GM18502 (cell line): ENCODE measurements around the gene SEC14L1.
A peak's percentile ranks its signal among the peaks of the same experiment; 100 is the strongest.

Experiments
- ATAC-seq: cut with Tn5 transposase; IDR thresholded peaks from one replicate; pipeline ENCODE4 v1.9.1; 2021; ENCODE audit warnings: mild to moderate bottlenecking; ENCODE audit not compliant: unreplicated experiment, poor library complexity

The SEC14L1 gene

DNA sequence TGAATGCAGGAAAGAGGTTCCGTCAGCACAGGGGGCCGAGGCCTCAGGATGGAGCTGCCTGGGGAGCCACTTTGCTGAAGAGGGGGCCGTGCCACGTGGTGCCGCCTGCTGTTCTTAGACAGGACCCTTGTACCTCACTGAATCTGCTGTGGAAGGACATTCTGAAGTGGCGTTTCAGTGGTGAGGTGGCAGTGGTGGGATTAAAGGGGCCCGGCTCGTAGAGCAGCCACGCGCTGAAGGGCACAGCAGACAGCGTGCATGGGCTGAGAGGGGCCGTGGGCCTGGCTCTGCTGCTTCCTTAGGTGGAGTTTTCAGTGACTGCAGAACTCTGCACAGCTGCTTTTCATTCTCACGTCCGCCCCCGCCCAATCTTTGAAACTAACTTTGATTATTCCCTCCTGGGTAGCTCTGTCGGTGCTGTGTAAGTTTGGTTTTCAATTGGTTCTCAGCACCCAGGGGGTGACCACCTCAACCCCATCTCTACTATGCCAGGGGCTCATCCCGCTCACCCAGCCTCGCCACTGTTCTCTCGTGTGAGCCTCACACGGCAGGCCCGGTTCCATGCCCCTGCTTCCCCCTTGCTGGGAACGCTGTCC lies 70.3 kb downstream of the SEC14L1 start:
- ATAC-seq = no peak

DNA sequence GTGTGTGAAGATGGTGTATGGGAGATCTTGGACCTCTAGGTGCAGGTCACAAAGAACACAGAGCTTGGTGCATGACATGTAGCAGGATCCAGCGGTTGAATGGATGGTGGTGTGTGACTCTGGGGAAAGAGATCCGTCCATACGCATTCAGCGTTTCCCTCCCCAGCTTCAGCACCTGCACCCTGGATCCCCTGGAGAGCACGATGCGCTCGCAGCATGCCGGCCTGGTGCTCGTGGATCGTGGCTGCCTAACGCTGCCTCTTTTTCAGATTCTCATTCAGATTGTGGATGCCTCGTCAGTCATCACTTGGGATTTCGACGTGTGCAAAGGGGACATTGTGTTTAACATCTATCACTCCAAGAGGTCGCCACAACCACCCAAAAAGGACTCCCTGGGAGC lies 70.9 kb downstream of the SEC14L1 start:
- no peak for ATAC-seq

DNA sequence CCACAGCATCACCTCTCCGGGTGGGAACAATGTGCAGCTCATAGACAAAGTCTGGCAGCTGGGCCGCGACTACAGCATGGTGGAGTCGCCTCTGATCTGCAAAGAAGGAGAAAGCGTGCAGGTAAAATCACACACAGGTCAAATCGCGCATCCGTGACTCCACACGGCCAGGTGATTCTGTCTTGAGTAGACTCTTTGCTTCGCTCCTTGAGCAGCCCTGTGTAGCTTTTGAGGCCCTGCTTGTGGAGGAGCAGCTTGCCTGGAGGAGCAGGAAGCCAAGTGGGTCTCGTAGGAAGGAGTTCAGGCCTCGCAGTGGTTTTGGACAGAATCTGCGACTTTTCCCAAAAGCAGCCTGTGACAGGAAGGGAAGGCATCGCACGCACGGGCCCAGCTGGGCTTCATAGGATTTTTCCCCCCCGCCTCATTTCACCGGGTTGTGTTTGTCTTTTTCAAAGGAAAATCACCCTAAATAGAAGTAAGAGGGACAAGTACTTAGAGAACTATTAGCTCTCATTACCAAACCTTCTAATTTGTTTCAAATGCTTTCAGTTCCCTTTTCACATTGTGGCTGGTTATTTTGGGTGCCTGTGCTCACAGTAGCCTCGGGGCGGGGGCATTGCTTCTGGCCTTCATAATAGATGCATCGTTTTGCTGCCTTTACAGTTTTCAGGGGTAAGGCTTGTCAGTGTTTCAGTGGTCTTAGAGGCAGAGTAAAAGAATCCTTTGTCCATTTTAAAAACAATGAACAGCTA lies 71.5 kb downstream of the SEC14L1 start:
- peak; percentile 85 for ATAC-seq

DNA sequence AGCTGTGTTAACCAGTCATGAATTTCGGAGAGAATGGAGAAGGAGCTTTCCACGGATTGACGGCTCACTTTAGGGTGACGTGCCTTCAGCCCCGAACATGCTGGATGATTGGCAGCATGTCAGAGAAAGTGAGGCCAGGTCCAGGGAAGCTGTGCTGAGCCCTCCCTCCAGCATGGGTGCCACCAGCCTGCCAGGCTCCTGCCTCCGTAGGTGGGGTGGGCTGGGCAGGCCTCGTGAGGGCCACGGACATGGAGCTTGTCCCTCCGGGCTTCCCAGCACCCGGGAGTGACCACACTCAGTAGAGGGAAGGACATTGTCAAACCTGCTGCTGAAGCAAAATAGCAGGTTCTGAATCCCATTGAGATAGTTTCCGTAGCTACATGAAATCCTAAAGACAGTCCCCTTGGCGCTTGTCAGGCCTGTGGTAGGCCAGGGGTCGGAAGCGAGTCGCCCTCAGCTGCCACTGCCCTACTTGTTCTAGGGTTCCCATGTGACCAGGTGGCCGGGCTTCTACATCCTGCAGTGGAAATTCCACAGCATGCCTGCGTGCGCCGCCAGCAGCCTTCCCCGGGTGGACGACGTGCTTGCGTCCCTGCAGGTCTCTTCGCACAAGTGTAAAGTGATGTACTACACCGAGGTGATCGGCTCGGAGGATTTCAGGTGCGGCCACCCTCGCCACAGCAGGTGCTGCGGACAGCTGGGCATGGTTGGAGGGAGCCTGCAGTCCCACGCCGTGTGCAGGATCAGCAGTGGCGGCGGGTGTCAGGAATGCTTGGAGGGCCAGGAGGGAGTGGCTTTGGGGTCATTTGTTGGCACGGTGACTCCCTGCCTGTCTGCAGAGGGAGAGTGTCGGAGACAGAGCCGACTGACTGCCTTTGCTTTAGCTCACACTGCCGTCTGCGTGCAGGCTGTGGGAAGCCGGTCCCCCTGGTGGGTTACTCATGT lies 72.3 kb downstream of the SEC14L1 start:
- ATAC-seq = no peak

DNA sequence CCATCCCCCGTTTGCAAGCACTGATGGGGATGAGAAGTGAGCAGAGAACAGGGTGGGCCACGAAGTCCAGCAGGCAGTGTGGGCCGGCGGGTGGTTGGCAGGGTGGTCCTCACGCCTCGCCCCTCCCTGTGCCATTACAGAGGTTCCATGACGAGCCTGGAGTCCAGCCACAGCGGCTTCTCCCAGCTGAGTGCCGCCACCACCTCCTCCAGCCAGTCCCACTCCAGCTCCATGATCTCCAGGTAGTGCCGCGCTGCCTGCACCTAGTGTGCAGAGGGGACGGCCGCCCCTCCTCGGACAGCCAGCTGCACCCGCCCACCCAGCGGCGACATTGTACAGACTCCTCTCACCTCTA lies 73.0 kb downstream of the SEC14L1 start:
- ATAC-seq = no peak

DNA sequence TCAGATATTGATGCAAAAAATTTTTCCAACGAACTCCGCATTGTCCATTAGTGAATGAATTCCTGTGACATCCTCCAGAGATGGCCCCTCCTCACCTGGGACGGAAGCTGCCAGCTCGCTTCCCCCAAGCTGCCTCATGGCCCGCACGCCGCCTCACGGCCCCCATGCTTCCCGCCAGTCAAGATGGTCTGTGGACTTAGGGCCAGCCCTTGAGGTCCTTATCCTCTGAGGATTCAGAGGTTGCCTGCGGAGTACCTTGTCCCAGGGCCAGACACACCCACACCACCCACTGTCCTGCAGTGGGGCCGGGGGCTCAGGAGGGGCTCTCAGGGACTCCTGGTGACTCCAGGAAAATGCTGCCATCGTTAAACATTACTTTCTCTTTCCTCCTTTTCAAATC lies 73.6 kb downstream of the SEC14L1 start:
- ATAC-seq = no peak

DNA sequence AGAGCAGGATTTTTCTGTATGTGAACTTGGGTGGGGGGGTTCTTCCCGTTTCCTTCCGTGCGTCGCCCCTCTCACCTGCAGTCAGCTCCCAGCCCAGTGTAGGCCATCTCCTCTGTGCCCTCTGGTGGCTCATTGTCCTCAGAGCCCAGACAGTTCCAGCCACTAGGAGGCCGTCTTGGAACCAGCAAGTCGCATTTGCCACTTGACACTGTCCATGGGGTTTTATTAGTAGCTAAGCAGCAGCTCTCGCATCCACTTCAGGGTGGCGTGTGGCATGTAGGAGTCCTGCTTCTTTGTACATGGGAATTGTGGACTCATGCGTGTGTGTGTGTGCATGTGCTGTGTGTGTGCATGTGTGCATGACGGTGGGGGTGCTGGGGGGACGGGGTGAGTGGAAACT lies 74.0 kb downstream of the SEC14L1 start:
- no peak for ATAC-seq

DNA sequence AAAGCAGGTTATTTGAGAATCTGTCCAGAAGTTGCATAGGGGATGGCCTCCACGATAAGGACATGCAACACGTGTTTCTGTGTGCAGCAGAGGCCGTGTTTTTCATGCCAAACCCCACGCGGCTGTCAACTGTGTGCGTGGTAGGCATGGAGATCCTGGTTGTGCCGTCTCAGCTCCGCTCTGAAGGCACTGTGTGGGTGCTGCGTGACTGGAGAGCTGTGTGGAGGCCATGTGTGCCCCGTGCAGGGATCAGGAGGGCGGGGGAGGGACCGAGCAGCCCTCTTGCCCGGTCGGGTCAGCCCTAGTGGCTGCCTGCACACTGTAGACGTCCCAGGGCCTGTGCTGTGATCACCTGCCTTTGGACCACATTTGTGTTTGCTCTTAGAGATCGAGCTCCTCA lies 74.5 kb downstream of the SEC14L1 start:
- no peak for ATAC-seq

DNA sequence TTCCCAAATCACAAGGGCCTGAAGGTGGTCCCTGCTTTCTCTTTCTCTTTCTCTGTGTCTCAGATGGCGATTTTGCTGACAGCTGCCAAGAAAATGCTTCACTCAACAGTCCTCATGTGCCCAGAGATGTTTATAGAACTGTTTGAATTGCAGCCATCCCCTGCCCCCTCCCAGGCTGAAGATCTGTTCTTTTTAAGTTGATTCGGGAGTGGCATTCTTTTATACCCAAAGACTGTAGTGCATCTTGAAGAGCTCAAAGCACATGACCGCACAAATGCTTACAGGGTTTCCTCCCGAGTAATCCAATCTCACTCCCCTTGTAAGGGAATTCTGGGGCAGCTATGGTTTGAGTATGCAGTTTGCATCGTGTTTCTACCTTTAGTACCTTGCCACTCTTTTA lies 75.7 kb downstream of the SEC14L1 start:
- no peak for ATAC-seq

DNA sequence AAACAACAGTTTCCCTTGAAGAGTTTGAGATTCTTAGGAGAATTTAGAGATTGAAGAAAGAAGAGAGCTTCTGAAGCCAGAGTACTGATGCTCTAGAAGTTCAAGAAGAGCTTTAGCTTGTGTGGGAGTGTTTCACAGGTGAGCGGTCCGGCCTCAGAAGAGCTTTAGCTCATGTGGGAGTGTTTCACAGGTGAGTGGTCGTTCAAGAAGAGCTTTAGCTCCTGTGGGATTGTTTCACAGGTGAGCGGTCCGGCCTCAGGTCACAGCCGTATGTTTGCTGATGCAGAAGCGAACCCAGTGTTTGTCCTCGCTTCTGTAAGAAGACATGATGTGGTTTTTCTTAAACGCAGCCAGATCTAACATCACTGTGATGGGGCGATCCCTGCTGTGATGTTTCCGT lies 76.4 kb downstream of the SEC14L1 start:
- ATAC-seq = no peak

DNA sequence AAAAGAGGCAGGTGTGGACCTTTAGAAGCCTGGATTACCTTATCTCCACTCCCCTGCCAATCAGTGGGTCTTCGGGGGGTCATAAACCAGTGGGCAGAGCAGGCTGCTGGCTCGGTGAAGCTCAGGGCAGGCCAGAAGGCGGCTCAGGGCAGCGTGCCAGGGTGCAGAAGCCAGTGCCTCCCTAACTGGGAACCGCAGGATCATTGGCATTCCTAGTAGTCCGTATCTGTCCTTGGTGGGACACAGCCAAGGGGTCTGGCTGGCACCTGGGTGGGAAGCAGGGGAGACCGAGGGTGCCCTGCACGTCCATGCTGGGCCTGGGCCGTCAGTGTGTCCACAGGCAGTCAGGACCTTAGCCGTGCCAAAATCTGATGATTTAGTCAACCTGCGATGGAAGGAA lies 76.8 kb downstream of the SEC14L1 start:
- ATAC-seq = no peak

DNA sequence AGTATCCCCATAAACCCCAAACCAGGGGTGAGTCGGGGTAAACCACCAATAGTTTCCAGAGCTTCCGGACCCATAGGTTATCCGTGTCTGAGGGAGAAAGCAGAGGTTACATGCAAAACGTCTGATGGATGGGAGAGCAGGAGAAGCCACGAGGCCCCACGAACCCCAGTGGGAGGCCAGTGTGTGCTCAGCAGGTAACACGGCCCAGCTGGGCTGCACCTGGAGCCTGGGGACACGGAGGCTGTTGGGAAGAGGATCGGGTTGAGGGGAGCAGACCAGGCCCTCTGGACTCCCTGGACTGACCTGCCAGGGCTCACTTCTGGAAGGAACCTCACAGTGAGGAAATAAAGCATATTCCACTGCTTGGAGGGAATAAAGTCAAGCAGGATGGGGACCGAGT lies 78.1 kb downstream of the SEC14L1 start:
- ATAC-seq = no peak

DNA sequence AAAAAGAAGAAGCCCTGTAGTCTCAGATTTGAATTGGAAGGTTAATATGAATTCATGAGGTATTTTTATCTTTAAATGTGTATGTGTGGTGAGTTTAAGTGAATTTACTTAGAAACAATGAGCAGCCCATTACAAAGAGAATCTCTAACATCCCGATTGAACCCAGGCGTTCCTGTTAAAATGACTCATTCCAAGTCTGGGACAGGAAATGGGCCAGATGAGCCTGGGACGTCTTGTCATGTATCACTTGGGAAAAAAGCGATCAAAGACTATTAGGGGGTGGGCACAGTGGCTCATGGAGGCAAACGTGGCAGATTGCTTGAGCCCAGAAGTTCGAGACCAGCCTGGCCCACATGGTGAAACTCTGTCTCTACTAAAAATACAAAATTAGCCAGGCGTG lies 81.6 kb downstream of the SEC14L1 start:
- no peak for ATAC-seq

DNA sequence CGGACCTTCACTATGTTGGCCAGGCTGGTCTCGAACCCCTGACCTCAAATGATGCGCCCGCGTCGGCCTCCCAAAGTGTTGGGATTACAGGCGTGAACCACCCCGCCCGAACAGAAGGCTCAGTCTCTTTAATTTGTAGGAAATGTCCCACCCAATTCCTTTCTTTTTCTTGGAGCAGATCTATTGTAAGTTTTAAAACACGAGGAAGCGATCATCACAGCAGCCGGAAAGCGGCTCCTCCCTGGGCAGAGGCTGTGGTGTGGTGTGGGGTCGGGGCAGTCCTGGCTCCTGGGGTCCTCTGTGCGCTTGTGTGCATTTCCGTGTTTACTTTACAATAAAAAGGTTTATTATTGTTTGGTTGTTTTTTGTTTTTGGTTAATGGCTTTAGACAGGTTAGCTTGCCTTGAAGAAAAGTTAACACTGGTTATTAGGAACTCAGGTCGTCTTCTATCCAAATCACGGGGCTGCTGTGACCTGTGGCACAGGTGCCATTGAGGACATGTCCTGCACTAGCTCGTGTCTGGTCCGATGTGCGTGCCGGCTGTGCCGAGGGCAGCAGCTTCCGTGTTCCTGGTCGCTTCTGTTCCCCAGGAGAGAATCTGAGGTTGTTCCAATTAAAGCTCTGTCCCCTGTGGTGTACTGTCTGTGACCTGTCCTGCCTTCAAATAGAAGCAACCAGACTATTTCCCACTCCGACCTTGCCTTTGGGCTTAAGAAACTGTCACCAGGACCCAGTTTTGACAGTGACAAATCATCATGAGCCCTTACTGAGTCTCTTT lies 83.1 kb downstream of the SEC14L1 start:
- no peak for ATAC-seq

DNA sequence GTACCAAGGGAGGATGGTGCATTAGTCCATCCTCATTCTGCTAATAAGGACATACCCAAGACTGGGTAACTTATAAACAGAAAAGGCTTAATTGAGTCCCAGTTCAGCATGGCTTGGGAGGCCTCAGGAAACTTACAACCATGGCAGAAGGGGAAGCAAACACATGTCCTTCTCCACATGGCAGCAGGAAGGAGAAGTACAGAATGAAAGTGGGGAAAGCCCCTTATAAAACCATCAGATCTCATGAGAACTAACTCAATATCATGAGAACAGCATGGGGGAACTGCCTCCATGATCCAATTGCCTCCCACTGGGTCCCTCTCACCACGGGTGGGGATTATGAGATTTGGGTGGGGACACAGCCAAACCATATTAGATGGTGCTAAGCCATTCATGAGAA lies 84.5 kb downstream of the SEC14L1 start:
- no peak for ATAC-seq

DNA sequence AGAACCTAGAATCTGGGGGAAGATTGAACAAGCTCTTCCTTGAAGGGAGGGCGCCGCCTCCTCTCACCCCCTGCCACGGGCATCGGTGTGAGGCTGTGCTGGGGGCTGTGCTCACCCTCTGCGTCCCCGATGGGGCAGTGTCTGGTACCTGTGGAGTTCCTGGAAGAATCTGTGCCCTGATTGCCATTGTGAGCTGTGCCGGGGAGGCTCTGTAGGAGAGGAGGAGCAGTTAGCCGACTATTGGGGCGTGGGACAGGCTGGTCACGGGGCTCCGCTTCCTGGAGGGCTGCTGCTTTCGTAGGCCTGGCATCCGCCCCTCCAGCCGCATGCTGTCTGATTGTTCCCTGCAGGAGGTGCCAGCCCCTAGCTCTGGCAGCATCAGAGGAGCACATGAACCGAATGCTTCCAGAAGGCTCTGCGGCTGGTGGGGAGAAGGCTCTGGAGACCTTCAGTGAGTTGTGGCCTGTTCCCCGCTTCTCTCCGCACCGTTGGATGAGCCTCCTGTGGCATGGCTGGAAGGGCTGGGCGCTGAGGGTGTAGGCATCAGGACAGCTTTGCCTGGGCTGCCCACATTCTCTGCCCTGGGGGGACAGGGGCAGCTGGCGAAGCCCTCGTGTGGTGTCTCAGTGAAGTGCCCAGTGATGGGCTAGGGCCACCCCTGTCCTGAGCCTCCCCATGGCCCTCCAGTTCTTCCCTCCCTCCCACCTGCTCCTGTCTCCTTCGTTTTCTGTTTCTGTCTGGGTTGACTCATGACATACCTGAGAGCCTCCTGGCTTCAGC lies 86.9 kb downstream of the SEC14L1 start:
- ATAC-seq = no peak

DNA sequence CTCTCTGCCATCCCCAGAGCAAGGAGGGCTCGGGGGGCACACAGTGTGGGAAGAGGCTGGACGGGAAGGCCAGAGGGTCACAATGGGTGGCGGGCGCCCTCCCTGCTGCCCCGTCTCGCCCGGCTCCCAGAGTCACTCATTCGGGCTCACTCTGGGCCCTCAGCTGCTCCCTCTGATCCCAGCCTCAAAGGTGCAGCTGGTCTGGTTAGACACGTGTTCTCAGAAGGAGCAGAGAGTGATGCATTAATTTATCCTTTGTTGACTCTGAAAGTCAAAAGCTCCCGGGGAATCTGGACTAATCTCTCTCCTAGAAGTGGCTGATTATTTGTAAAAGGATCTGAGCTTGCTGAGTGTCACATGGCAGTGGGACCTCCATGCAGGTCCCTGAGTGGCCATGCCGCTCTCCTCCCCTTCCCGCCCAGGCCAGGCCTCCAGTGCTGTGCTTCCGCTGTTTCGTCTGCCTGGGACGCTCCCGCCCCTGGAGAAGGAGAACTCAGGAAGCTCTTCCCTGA lies 87.5 kb downstream of the SEC14L1 start:
- no peak for ATAC-seq

DNA sequence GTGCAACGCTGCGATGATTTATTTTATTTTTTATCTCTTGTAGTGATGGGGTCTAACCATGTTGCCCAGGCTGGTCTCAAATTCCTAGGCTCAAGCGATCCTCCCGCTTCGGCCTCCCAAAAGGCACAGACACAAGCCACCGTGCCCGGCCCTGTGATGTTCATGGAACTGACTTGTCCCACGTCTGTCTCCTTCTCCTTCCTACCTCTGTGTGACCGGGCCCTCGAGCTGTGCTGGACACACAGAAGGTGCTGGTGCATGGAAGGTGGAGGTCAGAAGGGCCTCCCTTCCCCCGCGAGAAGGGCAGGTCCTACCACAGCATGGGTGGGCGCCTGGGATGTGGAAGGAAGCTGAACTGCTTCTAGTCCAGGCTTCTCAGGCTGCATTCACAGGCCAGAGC lies 88.0 kb downstream of the SEC14L1 start:
- no peak for ATAC-seq

DNA sequence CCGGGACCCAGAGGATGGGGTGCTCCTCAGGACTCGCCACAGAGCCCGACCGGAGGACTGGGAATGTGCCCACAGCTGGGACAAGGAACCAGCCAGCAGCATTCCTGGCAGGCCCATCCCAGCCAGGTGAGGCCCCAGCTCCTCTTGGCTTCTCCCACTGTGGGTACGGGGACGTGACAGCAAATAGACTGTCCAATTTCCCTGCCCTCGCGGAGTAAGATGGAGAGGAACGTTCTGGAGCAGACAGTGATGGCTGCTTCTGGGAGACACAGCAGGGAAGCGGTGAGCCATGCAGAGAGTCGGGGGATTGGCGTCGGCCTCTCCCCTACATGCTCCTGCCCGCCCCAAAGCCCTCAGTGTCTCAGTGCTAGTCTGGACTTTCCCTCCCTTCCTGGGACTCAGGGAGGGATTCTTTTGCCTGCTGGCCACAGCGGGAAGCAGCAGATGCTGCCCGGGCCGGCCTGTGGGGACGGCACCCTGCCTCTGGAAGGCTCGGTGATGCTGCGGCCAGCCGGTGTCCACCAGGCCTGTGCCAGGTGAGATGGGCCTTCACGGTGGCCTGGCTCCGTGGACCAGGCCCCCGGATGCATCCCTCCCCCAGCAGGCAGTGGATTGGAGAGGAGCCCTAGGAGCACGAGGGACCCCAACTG lies 89.1 kb downstream of the SEC14L1 start:
- no peak for ATAC-seq
